HepG2 (cell line): ENCODE data around the gene PPP4R4. TPM values are rescaled to one million over a fixed set of nuclear protein-coding genes. Genes with fewer than 3 reads are reported as not detected.

ENCODE experiments used
- AKNA ChIP-seq: sonication (generic); formaldehyde crosslinking; IDR thresholded peaks from 2 replicates; pipeline ENCODE4 v1.4.0; 2020; ENCODE audit warnings: missing genetic modification reagents, borderline replicate concordance
- CEBPB ChIP-seq: IDR thresholded peaks from 2 replicates; pipeline ENCODE4 v1.6.1; 2011; ENCODE audit warnings: low read depth, low read length, improper control_type of control experiment, borderline replicate concordance
- CEBPG ChIP-seq: IDR thresholded peaks from 2 replicates; pipeline ENCODE4 v1.6.1; 2016
- HNF4A ChIP-seq: sonication (generic); formaldehyde crosslinking; IDR thresholded peaks from 2 replicates; pipeline ENCODE4 v1.4.0; 2020; ENCODE audit warnings: missing genetic modification reagents
- POLR2A ChIP-seq, 2 experiments: IDR thresholded peaks; 2 replicates each; pipeline ENCODE4 v1.6.1; 2011; ENCODE audit warnings: low read depth in 2 of 2, low read length in 2 of 2, mild to moderate bottlenecking in 1 of 2, moderate library complexity in 1 of 2; ENCODE audit not compliant: insufficient read depth in 1 of 2
- RBFOX2 ChIP-seq: fragments of 200-400 bp; formaldehyde crosslinking; IDR thresholded peaks from 2 replicates; pipeline ENCODE4 v1.6.1; 2017; ENCODE audit warnings: low read depth, mild to moderate bottlenecking, low read length
- RORA ChIP-seq: sonication (generic); formaldehyde crosslinking; IDR thresholded peaks from 2 replicates; pipeline ENCODE4 v1.5.0; 2020; ENCODE audit warnings: mild to moderate bottlenecking, missing genetic modification reagents, moderate library complexity
- RXRB ChIP-seq: IDR thresholded peaks from 2 replicates; pipeline ENCODE4 v1.6.1; 2016; ENCODE audit warnings: borderline replicate concordance, missing genetic modification reagents, missing compliant biosample characterization
- SOX13 ChIP-seq, 3 experiments: fragments of 450-650 bp in 1 of 3; sonication (generic) in 1 of 3; formaldehyde crosslinking in 1 of 3; IDR thresholded peaks in 2 of 3; conservative IDR thresholded peaks in 1 of 3; 2 replicates each; pipeline versions ENCODE4 v1.5.0 to v1.6.1; 2016 to 2020; ENCODE audit warnings: antibody characterized with exemption in 1 of 3, mild to moderate bottlenecking in 1 of 3, missing compliant biosample characterization in 1 of 3, missing genetic modification reagents in 1 of 3, moderate library complexity in 1 of 3
- ZFP62 ChIP-seq: sonication (generic); formaldehyde crosslinking; IDR thresholded peaks from 2 replicates; pipeline ENCODE4 v1.4.0; 2020; ENCODE audit warnings: missing genetic modification reagents
- ZMYM4 ChIP-seq: sonication (generic); formaldehyde crosslinking; IDR thresholded peaks from 2 replicates; pipeline ENCODE4 v1.8.1; 2023; ENCODE audit warnings: mild to moderate bottlenecking, missing genetic modification reagents
- ZNF292 ChIP-seq: sonication (generic); formaldehyde crosslinking; IDR thresholded peaks from 2 replicates; pipeline ENCODE4 v1.8.1; 2022; ENCODE audit warnings: mild to moderate bottlenecking, low read depth, missing genetic modification reagents, borderline replicate concordance
- ZNF333 ChIP-seq: sonication (generic); formaldehyde crosslinking; IDR thresholded peaks from 2 replicates; pipeline ENCODE4 v1.4.0; 2020; ENCODE audit warnings: mild to moderate bottlenecking, missing genetic modification reagents, borderline replicate concordance
- ZNF530 ChIP-seq: sonication (generic); formaldehyde crosslinking; IDR thresholded peaks from 2 replicates; pipeline ENCODE4 v1.5.0; 2020; ENCODE audit warnings: low read depth, mild to moderate bottlenecking, missing genetic modification reagents
- ZNF569 ChIP-seq: sonication (generic); formaldehyde crosslinking; IDR thresholded peaks from 2 replicates; pipeline ENCODE4 v1.5.0; 2020; ENCODE audit warnings: mild to moderate bottlenecking, missing genetic modification reagents, moderate library complexity, borderline replicate concordance
- ZNF800 ChIP-seq: sonication (generic); formaldehyde crosslinking; IDR thresholded peaks from 2 replicates; pipeline ENCODE4 v1.4.0; 2020; ENCODE audit warnings: missing genetic modification reagents
- polyA plus RNA-seq, 8 experiments: library from polyadenylated mRNA; depleted of rRNA in 3 of 8; stranded (reverse) in 7 of 8; unstranded in 1 of 8; fragments of >200 nt; fragmentation: Illumina TruSeq in 4 of 8; extraction: Trizol in 4 of 8; gene quantifications; 2 replicates each; pipeline versions ENCODE4 v1.2.1 to v1.2.3, GENCODE V29; 2011 to 2016; ENCODE audit warnings: low read depth in 4 of 8, missing spikeins in 1 of 8, mixed read lengths in 1 of 8; ENCODE audit not compliant: insufficient read depth in 1 of 8
- total RNA-seq, 5 experiments: library from RNA; depleted of rRNA; stranded (reverse); fragments of >200 nt; fragmentation: Illumina TruSeq; extraction: Trizol; gene quantifications; 2 replicates each; pipeline ENCODE4 v1.2.3, GENCODE V29; 2016; ENCODE audit warnings: low read depth in 1 of 5
- TF ChIP-seq, protein P1 (sequence below): sonication (generic); formaldehyde crosslinking; conservative IDR thresholded peaks from 2 replicates; pipeline ENCODE4 v1.4.0; 2020; ENCODE audit warnings: mild to moderate bottlenecking, missing genetic modification reagents, moderate library complexity

Gene PPP4R4
- total and polyA plus RNA-seq, 2 of the 13 experiments (the other 11 are each of a cell fraction or from before 2014, with no cell fraction given): 9.5 to 19.8 TPM

DNA sequence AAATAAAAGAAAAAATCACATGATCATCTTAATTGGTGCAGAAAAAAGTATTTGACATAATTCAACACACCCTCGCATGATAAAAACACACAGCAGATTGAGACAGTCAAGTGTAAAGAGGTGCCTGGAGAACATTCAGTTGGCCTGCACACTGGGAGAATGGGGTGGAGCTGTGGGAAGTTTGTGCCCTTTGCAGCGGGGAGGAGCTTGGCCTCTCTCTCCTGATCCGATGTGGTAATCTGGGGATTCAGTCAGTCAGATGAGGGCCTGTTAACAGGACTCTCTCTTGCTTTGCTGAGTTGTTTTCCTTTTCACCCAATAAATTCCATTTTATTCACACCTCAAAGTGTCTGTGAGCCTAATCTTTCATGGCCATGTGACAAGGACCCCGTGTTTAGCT is 143.1 kb downstream of the PPP4R4 start (continued):
- TF ChIP-seq AKNA (CRISPR knock-in tag) (no peak), ZNF530 (CRISPR knock-in tag) (no peak), ZNF333 (CRISPR knock-in tag) (no peak), ZNF800 (CRISPR knock-in tag) (0 out of 2 replicates have a peak, but pooled peaks have one; percentile 56), CEBPG (CRISPR knock-in tag) (peak; percentile 72), RBFOX2 (peak; percentile 35; the same call in 1 of the 2 replicates), ZFP62 (CRISPR knock-in tag) (no peak), SOX13 (IDR thresholded peaks at IDR 0.05) (no peak), SOX13 (CRISPR knock-in tag; conservative IDR thresholded peaks at IDR 0.05 in 1 of 2, IDR thresholded peaks at IDR 0.05 in 1 of 2) (peak in 1 of 2 experiments; percentile 10; a peak in 1 of 4 replicates), ZNF569 (no peak), ZMYM4 (CRISPR knock-in tag) (peak; percentile 29; the same call in 1 of the 2 replicates), RORA (CRISPR knock-in tag) (no peak), ZNF292 (CRISPR knock-in tag) (peak; percentile 74; the same call in 1 of the 2 replicates), POLR2A (IDR thresholded peaks at IDR 0.05; ENCODE audit: insufficient read depth in 1 of 2, low read depth in 2 of 2, low read length in 2 of 2) (peak; percentile 44 to 73; a peak in 3 of 4 replicates), RXRB (CRISPR knock-in tag) (peak; percentile 43; the same call in 1 of the 2 replicates), CEBPB (peak; percentile 63; the same call in 1 of the 2 replicates), HNF4A (CRISPR knock-in tag) (peak; percentile 59; the same call in 1 of the 2 replicates)
- TF ChIP-seq, protein P1, sequence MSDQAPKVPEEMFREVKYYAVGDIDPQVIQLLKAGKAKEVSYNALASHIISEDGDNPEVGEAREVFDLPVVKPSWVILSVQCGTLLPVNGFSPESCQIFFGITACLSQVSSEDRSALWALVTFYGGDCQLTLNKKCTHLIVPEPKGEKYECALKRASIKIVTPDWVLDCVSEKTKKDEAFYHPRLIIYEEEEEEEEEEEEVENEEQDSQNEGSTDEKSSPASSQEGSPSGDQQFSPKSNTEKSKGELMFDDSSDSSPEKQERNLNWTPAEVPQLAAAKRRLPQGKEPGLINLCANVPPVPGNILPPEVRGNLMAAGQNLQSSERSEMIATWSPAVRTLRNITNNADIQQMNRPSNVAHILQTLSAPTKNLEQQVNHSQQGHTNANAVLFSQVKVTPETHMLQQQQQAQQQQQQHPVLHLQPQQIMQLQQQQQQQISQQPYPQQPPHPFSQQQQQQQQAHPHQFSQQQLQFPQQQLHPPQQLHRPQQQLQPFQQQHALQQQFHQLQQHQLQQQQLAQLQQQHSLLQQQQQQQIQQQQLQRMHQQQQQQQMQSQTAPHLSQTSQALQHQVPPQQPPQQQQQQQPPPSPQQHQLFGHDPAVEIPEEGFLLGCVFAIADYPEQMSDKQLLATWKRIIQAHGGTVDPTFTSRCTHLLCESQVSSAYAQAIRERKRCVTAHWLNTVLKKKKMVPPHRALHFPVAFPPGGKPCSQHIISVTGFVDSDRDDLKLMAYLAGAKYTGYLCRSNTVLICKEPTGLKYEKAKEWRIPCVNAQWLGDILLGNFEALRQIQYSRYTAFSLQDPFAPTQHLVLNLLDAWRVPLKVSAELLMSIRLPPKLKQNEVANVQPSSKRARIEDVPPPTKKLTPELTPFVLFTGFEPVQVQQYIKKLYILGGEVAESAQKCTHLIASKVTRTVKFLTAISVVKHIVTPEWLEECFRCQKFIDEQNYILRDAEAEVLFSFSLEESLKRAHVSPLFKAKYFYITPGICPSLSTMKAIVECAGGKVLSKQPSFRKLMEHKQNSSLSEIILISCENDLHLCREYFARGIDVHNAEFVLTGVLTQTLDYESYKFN (CRISPR knock-in tag): 0 out of 2 replicates have a peak, but pooled peaks have one; percentile 15
